ENCODE results near the gene NUDC.

The NUDC gene

GRCh38 chr1:26900815-26901511, 20.6 kb upstream of the NUDC start:
- Mint-ChIP-seq H3K36me3 (peaks cover 5% of the 10 kb centered on the region), H3K4me3 (peak overlapping the region; percentile 97), H3K27ac (peak overlapping the region; percentile 99), H3K27me3 (no peaks in the 10 kb centered on the region), H3K9me3 (no peaks in the 10 kb centered on the region), H3K4me1 (peaks cover 37% of the 10 kb centered on the region)

- Mint-ChIP-seq H3K4me3 (no peak overlapping the region), H3K27ac (no peak overlapping the region), H3K4me1 (peaks cover under 1% of the 10 kb centered on the region), H3K36me3 (no peaks in the 10 kb centered on the region), H3K9me3 (no peaks in the 10 kb centered on the region), H3K27me3 (no peaks in the 10 kb centered on the region)
These were observed 14.2 kb upstream of the NUDC start for GRCh38 chr1:26907071-26907917.

- H3K4me1 Mint-ChIP-seq: no peaks in the 10 kb centered on the region
- H3K36me3 Mint-ChIP-seq: no peaks in the 10 kb centered on the region
- H3K4me3 Mint-ChIP-seq: no peak overlapping the region
- H3K27ac Mint-ChIP-seq: no peak overlapping the region
- H3K9me3 Mint-ChIP-seq: no peaks in the 10 kb centered on the region
- no peaks in the 10 kb centered on the region for H3K27me3 Mint-ChIP-seq
These were observed 11.6 kb upstream of the NUDC start for GRCh38 chr1:26909951-26910342.

- Mint-ChIP-seq H3K4me1 (no peaks in the 10 kb centered on the region), H3K27ac (no peak overlapping the region), H3K36me3 (no peaks in the 10 kb centered on the region), H3K27me3 (no peaks in the 10 kb centered on the region), H3K4me3 (no peak overlapping the region), H3K9me3 (no peaks in the 10 kb centered on the region)
These were observed 11.0 kb upstream of the NUDC start for GRCh38 chr1:26910343-26911160.

- no peaks in the 10 kb centered on the region for H3K27me3 Mint-ChIP-seq
- no peak overlapping the region for H3K27ac Mint-ChIP-seq
- no peak overlapping the region for H3K4me3 Mint-ChIP-seq
- no peaks in the 10 kb centered on the region for H3K9me3 Mint-ChIP-seq
- H3K36me3 Mint-ChIP-seq: no peaks in the 10 kb centered on the region
- H3K4me1 Mint-ChIP-seq: no peaks in the 10 kb centered on the region
These were observed 10.0 kb upstream of the NUDC start for GRCh38 chr1:26911399-26912146.

GRCh38 chr1:26912147-26912490, 9.4 kb upstream of the NUDC start:
- no peaks in the 10 kb centered on the region for H3K9me3 Mint-ChIP-seq
- no peaks in the 10 kb centered on the region for H3K36me3 Mint-ChIP-seq
- H3K27me3 Mint-ChIP-seq: no peaks in the 10 kb centered on the region
- no peak overlapping the region for H3K27ac Mint-ChIP-seq
- H3K4me3 Mint-ChIP-seq: no peak overlapping the region
- no peaks in the 10 kb centered on the region for H3K4me1 Mint-ChIP-seq

GRCh38 chr1:26913389-26913753, 8.2 kb upstream of the NUDC start:
- H3K27me3 Mint-ChIP-seq: no peaks in the 10 kb centered on the region
- no peak overlapping the region for H3K4me3 Mint-ChIP-seq

GRCh38 chr1:26913754-26914619, 7.6 kb upstream of the NUDC start, which contains the start of gene NR0B2:
NR0B2 (minus strand) TSS chr1:26913975; CDS start chr1:26913940, 35 bp downstream.
- H3K27me3 Mint-ChIP-seq: no peaks in the 10 kb centered on the region
- H3K27ac Mint-ChIP-seq: no peak within 1 kb of the TSS
- no peaks in the 10 kb centered on the region for H3K9me3 Mint-ChIP-seq
- H3K4me1 Mint-ChIP-seq: no peaks in the 10 kb centered on the region
- H3K4me3 Mint-ChIP-seq: no peak within 1 kb of the TSS
- H3K36me3 Mint-ChIP-seq: no peaks in the 10 kb centered on the region

More at GRCh38 chr1:26913389-26913753, 8.2 kb upstream of the NUDC start:
- Mint-ChIP-seq H3K27ac (no peak overlapping the region), H3K36me3 (no peaks in the 10 kb centered on the region), H3K9me3 (no peaks in the 10 kb centered on the region), H3K4me1 (no peaks in the 10 kb centered on the region)

GRCh38 chr1:26915204-26915842, 6.2 kb upstream of the NUDC start:
- H3K27ac Mint-ChIP-seq: no peak overlapping the region
- peaks cover 2% of the 10 kb centered on the region for H3K4me1 Mint-ChIP-seq
- no peak overlapping the region for H3K4me3 Mint-ChIP-seq
- H3K36me3 Mint-ChIP-seq: no peaks in the 10 kb centered on the region
- H3K27me3 Mint-ChIP-seq: no peaks in the 10 kb centered on the region
- H3K9me3 Mint-ChIP-seq: no peaks in the 10 kb centered on the region

GRCh38 chr1:26921126-26921539, 410 bp upstream of the NUDC start:
- no peaks in the 10 kb centered on the region for H3K9me3 Mint-ChIP-seq
- peaks cover 34% of the 10 kb centered on the region for H3K4me1 Mint-ChIP-seq
- peak overlapping the region; percentile 98 for H3K27ac Mint-ChIP-seq
- H3K4me3 Mint-ChIP-seq: peak overlapping the region; percentile 97
- H3K36me3 Mint-ChIP-seq: peaks cover 12% of the 10 kb centered on the region
- no peaks in the 10 kb centered on the region for H3K27me3 Mint-ChIP-seq

GRCh38 chr1:26922431-26922729, 837 bp downstream of the NUDC start:
- H3K27ac Mint-ChIP-seq: peak overlapping the region; percentile 92
- H3K4me3 Mint-ChIP-seq: peak overlapping the region; percentile 97
- H3K4me1 Mint-ChIP-seq: peaks cover 40% of the 10 kb centered on the region
- H3K36me3 Mint-ChIP-seq: peaks cover 15% of the 10 kb centered on the region
- H3K27me3 Mint-ChIP-seq: no peaks in the 10 kb centered on the region
- no peaks in the 10 kb centered on the region for H3K9me3 Mint-ChIP-seq

GRCh38 chr1:26922901-26923300, 1.4 kb downstream of the NUDC start:
- Mint-ChIP-seq H3K4me1 (peaks cover 45% of the 10 kb centered on the region), H3K36me3 (peaks cover 18% of the 10 kb centered on the region), H3K4me3 (peak overlapping the region; percentile 97), H3K9me3 (no peaks in the 10 kb centered on the region), H3K27me3 (no peaks in the 10 kb centered on the region), H3K27ac (peak overlapping the region; percentile 92)

GRCh38 chr1:26923711-26924110, 2.2 kb downstream of the NUDC start:
- H3K27me3 Mint-ChIP-seq: no peaks in the 10 kb centered on the region
- H3K9me3 Mint-ChIP-seq: no peaks in the 10 kb centered on the region
- peaks cover 22% of the 10 kb centered on the region for H3K36me3 Mint-ChIP-seq
- H3K4me1 Mint-ChIP-seq: peaks cover 48% of the 10 kb centered on the region
- peak overlapping the region; percentile 97 for H3K4me3 Mint-ChIP-seq
- peak overlapping the region; percentile 30 for H3K27ac Mint-ChIP-seq

- H3K4me1 Mint-ChIP-seq: peaks cover 12% of the 10 kb centered on the region
- no peak overlapping the region for H3K4me3 Mint-ChIP-seq
- H3K9me3 Mint-ChIP-seq: no peaks in the 10 kb centered on the region
- peaks cover 10% of the 10 kb centered on the region for H3K36me3 Mint-ChIP-seq
- no peaks in the 10 kb centered on the region for H3K27me3 Mint-ChIP-seq
- H3K27ac Mint-ChIP-seq: no peak overlapping the region
These were observed 11.0 kb downstream of the NUDC start for GRCh38 chr1:26932531-26932930.
